H1 (cell line): ENCODE measurements around the gene INPP5K. TPM values are rescaled to one million over a fixed set of nuclear protein-coding genes. Genes with fewer than 3 reads are reported as not detected.

ENCODE experiments used
- CBX5 ChIP-seq: fragments of 300-800, 300-1000 bp; sonication (generic); IDR thresholded peaks from 2 replicates; pipeline ENCODE4 v1.7.1; 2016; ENCODE audit warnings: antibody characterized with exemption, low read length, low read depth
- CREB1 ChIP-seq: IDR thresholded peaks from 2 replicates; pipeline ENCODE4 v1.6.1; 2012; ENCODE audit warnings: inconsistent platforms
- CTBP2 ChIP-seq: IDR thresholded peaks from 2 replicates; pipeline ENCODE4 v1.7.0; 2011; ENCODE audit warnings: borderline replicate concordance, mild to moderate bottlenecking, moderate library complexity, mixed read lengths, low read length; ENCODE audit not compliant: insufficient read depth, insufficient read length
- GTF2F1 ChIP-seq: IDR thresholded peaks from 2 replicates; pipeline ENCODE4 v1.6.1; 2012; ENCODE audit warnings: low read depth, low read length, improper control_type of control experiment, borderline replicate concordance
- HDAC2 ChIP-seq, 2 experiments: fragments of 300-600 bp in 1 of 2; sonication (generic) in 1 of 2; IDR thresholded peaks; 2 replicates each; pipeline ENCODE4 v1.6.1; 2011 to 2012; ENCODE audit warnings: low read depth in 2 of 2, low read length in 2 of 2, mild to moderate bottlenecking in 2 of 2, moderate library complexity in 2 of 2, borderline replicate concordance in 1 of 2, inconsistent platforms in 1 of 2
- MAFK ChIP-seq: IDR thresholded peaks from 2 replicates; pipeline ENCODE4 v1.6.1; 2012; ENCODE audit warnings: low read depth, mild to moderate bottlenecking, improper control_type of control experiment, low read length
- NANOG ChIP-seq: IDR thresholded peaks from 2 replicates; pipeline ENCODE4 v1.6.1; 2011; ENCODE audit warnings: low read length, low read depth, mild to moderate bottlenecking, inconsistent platforms; ENCODE audit not compliant: insufficient read depth, poor library complexity, severe bottlenecking
- POLR2AphosphoS5 ChIP-seq: IDR thresholded peaks from 2 replicates; pipeline ENCODE4 v1.6.1; 2011; ENCODE audit warnings: low read depth, low read length
- RBBP5 ChIP-seq: IDR thresholded peaks from 2 replicates; pipeline ENCODE4 v1.7.1; 2012; ENCODE audit warnings: low read depth, mild to moderate bottlenecking, inconsistent platforms, low read length, moderate library complexity, borderline replicate concordance
- RXRA ChIP-seq: IDR thresholded peaks from 2 replicates; pipeline ENCODE4 v1.6.1; 2011; ENCODE audit warnings: low read depth, mild to moderate bottlenecking, low read length, moderate library complexity; ENCODE audit not compliant: insufficient read depth
- SIN3A ChIP-seq, 2 experiments: IDR thresholded peaks in 1 of 2; conservative IDR thresholded peaks in 1 of 2; 2 replicates each; pipeline ENCODE4 v1.6.1; 2011 to 2012; ENCODE audit warnings: low read length in 2 of 2, improper control_type of control experiment in 1 of 2, low read depth in 1 of 2, mild to moderate bottlenecking in 1 of 2
- SP1 ChIP-seq: IDR thresholded peaks from 2 replicates; pipeline ENCODE4 v1.6.1; 2011; ENCODE audit warnings: low read depth, low read length
- SUZ12 ChIP-seq: fragments of 200-600 bp; sonication (generic); IDR thresholded peaks from 2 replicates; pipeline ENCODE4 v1.6.1; 2012; ENCODE audit warnings: mild to moderate bottlenecking, inconsistent platforms, low read length, moderate library complexity, mixed read lengths
- YY1 ChIP-seq: IDR thresholded peaks from 2 replicates; pipeline ENCODE4 v1.6.1; 2011; ENCODE audit warnings: low read depth, mild to moderate bottlenecking, low read length
- ZNF274 ChIP-seq: IDR thresholded peaks from 2 replicates; pipeline ENCODE4 v1.7.0; 2012; ENCODE audit warnings: low read length, borderline replicate concordance; ENCODE audit errors: extremely low read depth
- polyA plus RNA-seq, 7 experiments: library from polyadenylated mRNA; depleted of rRNA in 3 of 7; stranded (reverse) in 5 of 7; unstranded in 2 of 7; fragments of >200 nt in 5 of 7; fragments of 200-250 nt in 2 of 7; gene quantifications; 1 replicate in 5 of 7; 2 replicates in 1 of 7; 4 replicates in 1 of 7; pipeline versions ENCODE4 v1.2.1 to v1.2.3, GENCODE V29; 2011 to 2013; ENCODE audit warnings: missing spikeins in 2 of 7, mixed read lengths in 2 of 7
- total RNA-seq: library from RNA; stranded (reverse); fragmentation: NEBNext Ultra II Directional; extraction: Animal tissue kit (Norgen Biotek cat#: 25700); gene quantifications from 2 replicates; pipeline ENCODE4 v1.2.1, GENCODE V29; 2021
- TF ChIP-seq, protein P1 (sequence below), 3 experiments: IDR thresholded peaks; 1 replicate in 2 of 3; 2 replicates in 1 of 3; pipeline versions ENCODE4 v1.5.1 to v1.6.1; 2011; ENCODE audit warnings: low read length in 3 of 3, mild to moderate bottlenecking in 3 of 3, inconsistent platforms in 2 of 3, low read depth in 1 of 3, moderate library complexity in 1 of 3; ENCODE audit not compliant: insufficient read depth in 1 of 3; ENCODE audit errors: control extremely low read depth in 1 of 3
- TF ChIP-seq, protein P2 (sequence below): IDR thresholded peaks from 2 replicates; pipeline ENCODE4 v1.6.1; 2012; ENCODE audit warnings: inconsistent platforms
- TF ChIP-seq, protein P3 (sequence below): IDR thresholded peaks from 2 replicates; pipeline ENCODE4 v1.6.1; 2011; ENCODE audit warnings: low read length, improper control_type of control experiment

INPP5K gene
- total and polyA plus RNA-seq, 2 of the 8 experiments (the other 6 are each of a cell fraction or from before 2014, with no cell fraction given): 21.0 to 24.1 TPM

DNA sequence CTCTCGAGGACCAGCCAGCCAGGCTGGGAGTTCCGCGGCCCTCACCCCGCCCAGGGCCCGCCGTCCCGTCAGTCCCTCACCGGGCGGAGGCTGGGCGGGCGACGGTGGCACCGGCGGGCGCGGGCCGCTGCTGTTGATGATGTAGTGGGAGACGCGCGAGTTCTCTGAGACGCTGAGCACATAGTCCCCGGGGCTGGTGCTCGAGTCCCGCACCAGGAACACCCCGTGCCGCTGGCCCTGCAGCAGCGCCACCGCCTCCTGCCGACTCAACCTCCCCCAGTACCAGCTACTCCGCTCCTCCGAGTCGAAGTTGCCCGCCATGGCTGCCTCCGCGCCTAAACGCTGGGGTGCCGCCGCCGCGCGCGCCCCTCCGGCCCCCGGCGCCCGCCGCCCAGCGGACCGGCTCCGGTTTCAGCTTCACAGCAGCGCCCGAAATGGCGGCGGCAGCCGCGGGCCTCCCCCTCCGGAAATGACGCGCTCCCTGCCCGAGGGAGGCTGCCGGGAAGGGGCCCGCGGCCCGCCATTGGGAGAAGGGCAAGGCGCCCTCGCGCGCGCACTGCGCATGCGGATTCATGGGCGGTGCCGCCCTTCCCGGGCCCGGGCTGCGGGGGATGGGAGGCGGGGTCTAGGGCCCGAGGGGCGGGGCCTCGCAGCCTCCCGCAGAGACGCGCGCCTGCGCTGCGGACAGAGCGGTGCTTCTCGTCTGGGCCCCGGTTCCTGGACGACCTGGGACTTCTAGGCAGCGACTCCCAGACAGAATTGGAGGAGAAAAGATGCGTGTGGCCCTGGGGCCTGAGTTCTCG, 60.4 kb downstream of the INPP5K start, which contains the start of gene CRK (continued):
- TF ChIP-seq, protein P1, sequence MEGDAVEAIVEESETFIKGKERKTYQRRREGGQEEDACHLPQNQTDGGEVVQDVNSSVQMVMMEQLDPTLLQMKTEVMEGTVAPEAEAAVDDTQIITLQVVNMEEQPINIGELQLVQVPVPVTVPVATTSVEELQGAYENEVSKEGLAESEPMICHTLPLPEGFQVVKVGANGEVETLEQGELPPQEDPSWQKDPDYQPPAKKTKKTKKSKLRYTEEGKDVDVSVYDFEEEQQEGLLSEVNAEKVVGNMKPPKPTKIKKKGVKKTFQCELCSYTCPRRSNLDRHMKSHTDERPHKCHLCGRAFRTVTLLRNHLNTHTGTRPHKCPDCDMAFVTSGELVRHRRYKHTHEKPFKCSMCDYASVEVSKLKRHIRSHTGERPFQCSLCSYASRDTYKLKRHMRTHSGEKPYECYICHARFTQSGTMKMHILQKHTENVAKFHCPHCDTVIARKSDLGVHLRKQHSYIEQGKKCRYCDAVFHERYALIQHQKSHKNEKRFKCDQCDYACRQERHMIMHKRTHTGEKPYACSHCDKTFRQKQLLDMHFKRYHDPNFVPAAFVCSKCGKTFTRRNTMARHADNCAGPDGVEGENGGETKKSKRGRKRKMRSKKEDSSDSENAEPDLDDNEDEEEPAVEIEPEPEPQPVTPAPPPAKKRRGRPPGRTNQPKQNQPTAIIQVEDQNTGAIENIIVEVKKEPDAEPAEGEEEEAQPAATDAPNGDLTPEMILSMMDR (IDR thresholded peaks at IDR 0.05; ENCODE audit: control extremely low read depth in 1 of 3, insufficient read depth in 1 of 3, low read depth in 1 of 3, low read length in 3 of 3): no peak
- TF ChIP-seq NANOG (no peak), RBBP5 (no peak; the same call in 1 of the 2 replicates), SP1 (peak; percentile 60; the same call in 1 of the 2 replicates), CBX5 (no peak), POLR2AphosphoS5 (peak; percentile 65), HDAC2 (IDR thresholded peaks at IDR 0.05; ENCODE audit: borderline replicate concordance in 1 of 2, low read depth in 2 of 2, low read length in 2 of 2) (peak in 1 of 2 experiments; percentile 55; a peak in 1 of 4 replicates), SUZ12 (no peak), SIN3A (conservative IDR thresholded peaks at IDR 0.05 in 1 of 2, IDR thresholded peaks at IDR 0.05 in 1 of 2; ENCODE audit: low read depth in 1 of 2, low read length in 2 of 2) (peak; percentile 54 to 83; a peak in 2 of 4 replicates), GTF2F1 (no peak; the same call in 1 of the 2 replicates), RXRA (no peak), CTBP2 (no peak), MAFK (no peak), YY1 (peak; percentile 99), CREB1 (peak; percentile 92), ZNF274 (no peak)
- TF ChIP-seq, protein P2, sequence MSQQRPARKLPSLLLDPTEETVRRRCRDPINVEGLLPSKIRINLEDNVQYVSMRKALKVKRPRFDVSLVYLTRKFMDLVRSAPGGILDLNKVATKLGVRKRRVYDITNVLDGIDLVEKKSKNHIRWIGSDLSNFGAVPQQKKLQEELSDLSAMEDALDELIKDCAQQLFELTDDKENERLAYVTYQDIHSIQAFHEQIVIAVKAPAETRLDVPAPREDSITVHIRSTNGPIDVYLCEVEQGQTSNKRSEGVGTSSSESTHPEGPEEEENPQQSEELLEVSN: no peak
- TF ChIP-seq, protein P3, sequence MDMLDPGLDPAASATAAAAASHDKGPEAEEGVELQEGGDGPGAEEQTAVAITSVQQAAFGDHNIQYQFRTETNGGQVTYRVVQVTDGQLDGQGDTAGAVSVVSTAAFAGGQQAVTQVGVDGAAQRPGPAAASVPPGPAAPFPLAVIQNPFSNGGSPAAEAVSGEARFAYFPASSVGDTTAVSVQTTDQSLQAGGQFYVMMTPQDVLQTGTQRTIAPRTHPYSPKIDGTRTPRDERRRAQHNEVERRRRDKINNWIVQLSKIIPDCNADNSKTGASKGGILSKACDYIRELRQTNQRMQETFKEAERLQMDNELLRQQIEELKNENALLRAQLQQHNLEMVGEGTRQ: no peak
